Activated T-cell treated with anti-CD3 and anti-CD28 coated beads, Interleukin-2, amount 50 U/mL, for 72 hours (primary cell): ENCODE measurements around the gene MT1M. TPM values are rescaled to one million over a fixed set of nuclear protein-coding genes. Genes with fewer than 3 reads are reported as not detected.

ENCODE experiments used
- ATAC-seq, 2 donors: fragments of 150-1000 bp; cut with Tn5 transposase; replicated peaks in 1 of 2; 2 replicates each; pipeline ENCODE4 v1.10.0; 2021; ENCODE audit warnings: moderate library complexity in 2 of 2, mild to moderate bottlenecking in 1 of 2
- DNase-seq, 2 donors: peaks; one replicate each; pipeline ENCODE4 v3.0.0; 2021 to 2022; ENCODE audit warnings: mixed read lengths in 1 of 2
- H3K27ac Mint-ChIP-seq: one replicate; pipeline ENCODE4 v1.8.0; 2022; ENCODE audit warnings: mild to moderate bottlenecking, moderate library complexity, mixed read lengths
- H3K27me3 Mint-ChIP-seq: one replicate; pipeline ENCODE4 v1.8.0; 2022; ENCODE audit warnings: low read depth, mixed read lengths
- H3K36me3 Mint-ChIP-seq, 2 donors: one replicate each; pipeline ENCODE4 v1.8.0; 2022; ENCODE audit warnings: mixed read lengths in 2 of 2, mild to moderate bottlenecking in 1 of 2; ENCODE audit not compliant: insufficient read depth in 2 of 2
- H3K4me1 Mint-ChIP-seq: one replicate; pipeline ENCODE4 v1.8.0; 2022; ENCODE audit warnings: low read depth, mixed read lengths
- H3K4me3 Mint-ChIP-seq, 2 donors: one replicate each; pipeline ENCODE4 v1.8.0; 2022; ENCODE audit warnings: mild to moderate bottlenecking in 2 of 2, mixed read lengths in 2 of 2, moderate library complexity in 2 of 2
- H3K9me3 Mint-ChIP-seq, 2 donors: one replicate each; pipeline ENCODE4 v1.8.0; 2022; ENCODE audit warnings: mixed read lengths in 2 of 2
- total RNA-seq, 2 donors: library from RNA; stranded (reverse); gene quantifications; one replicate each; pipeline ENCODE4 v1.2.3, GENCODE V29; 2022

Gene MT1M
- total RNA-seq, 2 donors from 2014 or later: 0.91 TPM; not detected in 1

GRCh38 chr16:56604966-56605365 is 27.5 kb upstream of the MT1M start:
- Mint-ChIP-seq H3K9me3 (peaks cover 0 to 2% of the 10 kb centered on the region in 2 donors), H3K36me3 (peaks cover 2 to 10% of the 10 kb centered on the region in 2 donors), H3K27me3 (peaks cover 14% of the 10 kb centered on the region), H3K4me3 (no peak overlapping the region), H3K4me1 (peaks cover 46% of the 10 kb centered on the region), H3K27ac (no peak overlapping the region)
- no peak for DNase-seq
- no peak for ATAC-seq

GRCh38 chr16:56605475-56605874 is 27.0 kb upstream of the MT1M start:
- Mint-ChIP-seq H3K4me1 (peaks cover 47% of the 10 kb centered on the region), H3K4me3 (no peak overlapping the region), H3K36me3 (peaks cover 2 to 10% of the 10 kb centered on the region in 2 donors), H3K27me3 (peaks cover 9% of the 10 kb centered on the region), H3K9me3 (peaks cover 0 to 2% of the 10 kb centered on the region in 2 donors), H3K27ac (no peak overlapping the region)
- ATAC-seq (no peak), DNase-seq (no peak)

GRCh38 chr16:56606071-56606475 is 26.4 kb upstream of the MT1M start:
- DNase-seq: peak in 1 of 2 donors; percentile 41
- peak overlapping the region in 1 of 2 donors; percentile 40 for H3K4me3 Mint-ChIP-seq

GRCh38 chr16:56606476-56607108 is 25.9 kb upstream of the MT1M start:
- Mint-ChIP-seq H3K27ac (peak overlapping the region; percentile 43), H3K4me1 (peaks cover 56% of the 10 kb centered on the region), H3K27me3 (no peaks in the 10 kb centered on the region), H3K9me3 (peaks cover 0 to 2% of the 10 kb centered on the region in 2 donors), H3K4me3 (peak overlapping the region; percentile 40 to 100), H3K36me3 (peaks cover 2 to 10% of the 10 kb centered on the region in 2 donors)
- DNase-seq: no peak
- ATAC-seq: no peak

More at GRCh38 chr16:56606071-56606475, 26.4 kb upstream of the MT1M start:
- ATAC-seq: no peak
- H3K27ac Mint-ChIP-seq: peak overlapping the region; percentile 43
- peaks cover 2 to 10% of the 10 kb centered on the region in 2 donors for H3K36me3 Mint-ChIP-seq
- H3K9me3 Mint-ChIP-seq: peaks cover 0 to 2% of the 10 kb centered on the region in 2 donors
- H3K27me3 Mint-ChIP-seq: peaks cover 3% of the 10 kb centered on the region
- peaks cover 51% of the 10 kb centered on the region for H3K4me1 Mint-ChIP-seq

GRCh38 chr16:56607109-56607618 is 25.3 kb upstream of the MT1M start:
- DNase-seq (no peak), ATAC-seq (no peak)
- Mint-ChIP-seq H3K9me3 (peaks cover 0 to 2% of the 10 kb centered on the region in 2 donors), H3K4me3 (peak overlapping the region; percentile 99 to 100), H3K36me3 (peaks cover 2 to 10% of the 10 kb centered on the region in 2 donors), H3K27me3 (no peaks in the 10 kb centered on the region), H3K4me1 (peaks cover 59% of the 10 kb centered on the region), H3K27ac (peak overlapping the region; percentile 43)

GRCh38 chr16:56607675-56608042 is 24.8 kb upstream of the MT1M start:
- H3K27me3 Mint-ChIP-seq: no peaks in the 10 kb centered on the region
- no peak for DNase-seq

GRCh38 chr16:56608043-56608875 is 24.2 kb upstream of the MT1M start, which contains the start of gene MT2A:
TSS of gene MT2A (plus strand) at chr16:56608584. CDS start at chr16:56608656, 72 bp downstream.
- Mint-ChIP-seq H3K27me3 (no peaks in the 10 kb centered on the region), H3K4me1 (peaks cover 70% of the 10 kb centered on the region), H3K9me3 (peaks cover 0 to 2% of the 10 kb centered on the region in 2 donors), H3K36me3 (peaks cover 2 to 12% of the 10 kb centered on the region in 2 donors), H3K4me3 (peak within 1 kb of the TSS; percentile 99 to 100), H3K27ac (peak within 1 kb of the TSS; percentile 87)
- DNase-seq (peak; percentile 94 to 95), ATAC-seq (peak; percentile 81 to 85)

More at GRCh38 chr16:56607675-56608042, 24.8 kb upstream of the MT1M start:
- H3K36me3 Mint-ChIP-seq: peaks cover 2 to 10% of the 10 kb centered on the region in 2 donors
- peaks cover 64% of the 10 kb centered on the region for H3K4me1 Mint-ChIP-seq
- peak overlapping the region; percentile 99 to 100 for H3K4me3 Mint-ChIP-seq
- H3K27ac Mint-ChIP-seq: peak overlapping the region; percentile 87
- no peak for ATAC-seq
- peaks cover 0 to 2% of the 10 kb centered on the region in 2 donors for H3K9me3 Mint-ChIP-seq

- Mint-ChIP-seq H3K36me3 (peaks cover 2 to 12% of the 10 kb centered on the region in 2 donors), H3K4me3 (peak overlapping the region; percentile 99 to 100), H3K27ac (peak overlapping the region; percentile 40), H3K27me3 (no peaks in the 10 kb centered on the region), H3K9me3 (peaks cover 0 to 5% of the 10 kb centered on the region in 2 donors), H3K4me1 (peaks cover 72% of the 10 kb centered on the region)
- DNase-seq: peak in 1 of 2 donors; percentile 42
- ATAC-seq: no peak
Observed at GRCh38 chr16:56608876-56609462, 23.5 kb upstream of the MT1M start.

- Mint-ChIP-seq H3K27me3 (no peaks in the 10 kb centered on the region), H3K4me3 (peak overlapping the region; percentile 99 to 100), H3K4me1 (peaks cover 77% of the 10 kb centered on the region), H3K9me3 (peaks cover 0 to 5% of the 10 kb centered on the region in 2 donors), H3K27ac (peak overlapping the region; percentile 27), H3K36me3 (peaks cover 2 to 12% of the 10 kb centered on the region in 2 donors)
- ATAC-seq: peak; percentile 40 to 46
- DNase-seq: peak; percentile 80 to 90
Observed at GRCh38 chr16:56609463-56609921, 23.0 kb upstream of the MT1M start.

GRCh38 chr16:56610017-56610608 is 22.3 kb upstream of the MT1M start:
- peaks cover 83% of the 10 kb centered on the region for H3K4me1 Mint-ChIP-seq
- H3K9me3 Mint-ChIP-seq: peaks cover 0 to 5% of the 10 kb centered on the region in 2 donors
- H3K27me3 Mint-ChIP-seq: no peaks in the 10 kb centered on the region
- H3K27ac Mint-ChIP-seq: peak overlapping the region; percentile 27
- peaks cover 2 to 12% of the 10 kb centered on the region in 2 donors for H3K36me3 Mint-ChIP-seq
- H3K4me3 Mint-ChIP-seq: peak overlapping the region; percentile 99 to 100
- DNase-seq (peak; percentile 84 to 90), ATAC-seq (peak; percentile 50 to 52)

GRCh38 chr16:56610609-56611111 is 21.8 kb upstream of the MT1M start:
- peaks cover 88% of the 10 kb centered on the region for H3K4me1 Mint-ChIP-seq
- peaks cover 2 to 12% of the 10 kb centered on the region in 2 donors for H3K36me3 Mint-ChIP-seq
- peak overlapping the region; percentile 27 for H3K27ac Mint-ChIP-seq
- peak overlapping the region; percentile 99 to 100 for H3K4me3 Mint-ChIP-seq
- no peaks in the 10 kb centered on the region for H3K27me3 Mint-ChIP-seq
- peak; percentile 1 to 10 for ATAC-seq
- no peak for DNase-seq
- H3K9me3 Mint-ChIP-seq: peaks cover 0 to 4% of the 10 kb centered on the region in 2 donors

GRCh38 chr16:56611281-56611833 is 21.1 kb upstream of the MT1M start:
- ATAC-seq: no peak
- H3K4me1 Mint-ChIP-seq: peaks cover 85% of the 10 kb centered on the region
- DNase-seq: no peak
- H3K4me3 Mint-ChIP-seq: peak overlapping the region; percentile 99 to 100
- peaks cover 0 to 3% of the 10 kb centered on the region in 2 donors for H3K9me3 Mint-ChIP-seq
- H3K27me3 Mint-ChIP-seq: no peaks in the 10 kb centered on the region
- peak overlapping the region; percentile 27 for H3K27ac Mint-ChIP-seq
- peaks cover 2 to 12% of the 10 kb centered on the region in 2 donors for H3K36me3 Mint-ChIP-seq
